H9 (cell line): ENCODE results near the gene FHIT. TPM values are rescaled to one million over a fixed set of nuclear protein-coding genes. Genes with fewer than 3 reads are reported as not detected.
"Not testable (repeated sequence)": the region's sequence is repeated elsewhere in the genome, so short reads cannot be mapped to it uniquely, and the experiment has no call there.

Source experiments
- DNase-seq: peaks from one replicate; pipeline ENCODE4 v3.0.0-alpha.2; 2017
- H2AFZ ChIP-seq: one replicate; pipeline ENCODE4 v1.6.1; 2013; ENCODE audit warnings: mild to moderate bottlenecking, low read length, control low read depth, moderate library complexity
- H2AK5ac ChIP-seq: 2 replicates; pipeline ENCODE4 v1.6.1; 2013; ENCODE audit warnings: low read length, control low read depth, mixed read lengths; ENCODE audit not compliant: insufficient read length
- H2BK120ac ChIP-seq: one replicate; pipeline ENCODE4 v1.6.1; 2013; ENCODE audit warnings: low read depth, mild to moderate bottlenecking, low read length, control low read depth, inconsistent platforms; ENCODE audit not compliant: poor library complexity, severe bottlenecking
- H2BK12ac ChIP-seq: 2 replicates; pipeline ENCODE4 v1.6.1; 2013; ENCODE audit warnings: low read length, control low read depth, mixed read lengths, low read depth; ENCODE audit not compliant: insufficient read length
- H2BK15ac ChIP-seq: 2 replicates; pipeline ENCODE4 v1.6.1; 2013; ENCODE audit warnings: low read depth, low read length, control low read depth
- H2BK20ac ChIP-seq: one replicate; pipeline ENCODE4 v1.6.1; 2013; ENCODE audit warnings: low read depth, mild to moderate bottlenecking, low read length, control low read depth, inconsistent platforms; ENCODE audit not compliant: poor library complexity, severe bottlenecking
- H2BK5ac ChIP-seq: 2 replicates; pipeline ENCODE4 v1.6.1; 2013; ENCODE audit warnings: low read length, control low read depth, mixed read lengths; ENCODE audit not compliant: insufficient read length
- H3K14ac ChIP-seq: 2 replicates; pipeline ENCODE4 v1.6.1; 2013; ENCODE audit warnings: low read length, control low read depth; ENCODE audit not compliant: insufficient read depth
- H3K18ac ChIP-seq: 2 replicates; pipeline ENCODE4 v1.6.1; 2013; ENCODE audit warnings: low read depth, mild to moderate bottlenecking, mixed read lengths, low read length, control low read depth; ENCODE audit not compliant: insufficient read length
- H3K23ac ChIP-seq: 2 replicates; pipeline ENCODE4 v1.6.1; 2013; ENCODE audit warnings: low read length, control low read depth, mixed read lengths, low read depth; ENCODE audit not compliant: insufficient read length
- H3K23me2 ChIP-seq: 2 replicates; pipeline ENCODE4 v1.6.1; 2013; ENCODE audit warnings: low read depth, mild to moderate bottlenecking, mixed read lengths, low read length, control low read depth; ENCODE audit not compliant: insufficient read length, poor library complexity, severe bottlenecking
- H3K27ac ChIP-seq: 2 replicates; pipeline ENCODE4 v1.5.1; 2013; ENCODE audit warnings: low read length, control low read depth, mixed read lengths, low read depth; ENCODE audit not compliant: insufficient read length
- H3K27me3 ChIP-seq: 2 replicates; pipeline ENCODE4 v1.6.1; 2013; ENCODE audit warnings: low read length, control low read depth, inconsistent platforms; ENCODE audit not compliant: insufficient read depth
- H3K4ac ChIP-seq: 2 replicates; pipeline ENCODE4 v1.6.1; 2013; ENCODE audit warnings: low read depth, mild to moderate bottlenecking, control low read depth, inconsistent platforms, low read length, moderate library complexity
- H3K4me1 ChIP-seq: 2 replicates; pipeline ENCODE4 v1.6.1; 2013; ENCODE audit warnings: low read length, control low read depth, inconsistent platforms; ENCODE audit not compliant: insufficient read depth
- H3K4me2 ChIP-seq: 2 replicates; pipeline ENCODE4 v1.6.1; 2013; ENCODE audit warnings: low read length, control low read depth, mixed read lengths; ENCODE audit not compliant: insufficient read length, insufficient read depth
- H3K56ac ChIP-seq: 2 replicates; pipeline ENCODE4 v1.6.1; 2013; ENCODE audit warnings: low read depth, mild to moderate bottlenecking, mixed read lengths, low read length, control low read depth; ENCODE audit not compliant: insufficient read length
- H3K79me1 ChIP-seq: 2 replicates; pipeline ENCODE4 v1.6.1; 2013; ENCODE audit warnings: low read depth, mild to moderate bottlenecking, moderate library complexity, low read length, control low read depth, inconsistent platforms; ENCODE audit not compliant: insufficient read depth, poor library complexity, severe bottlenecking
- H3K79me2 ChIP-seq: 2 replicates; pipeline ENCODE4 v1.6.1; 2013; ENCODE audit warnings: low read length, control low read depth, inconsistent platforms; ENCODE audit not compliant: insufficient read depth
- H3K9ac ChIP-seq: 2 replicates; pipeline ENCODE4 v1.6.1; 2013; ENCODE audit warnings: low read length, control low read depth, mixed read lengths; ENCODE audit not compliant: insufficient read length; ENCODE audit errors: extremely low read depth
- H3K9me3 ChIP-seq: one replicate; pipeline ENCODE4 v1.6.1; 2013; ENCODE audit warnings: low read depth, low read length, inconsistent platforms; ENCODE audit not compliant: control insufficient read depth
- H3T11ph ChIP-seq: one replicate; pipeline ENCODE4 v1.6.1; 2013; ENCODE audit warnings: mild to moderate bottlenecking, low read length, control low read depth, inconsistent platforms
- H4K20me1 ChIP-seq: one replicate; pipeline ENCODE4 v1.6.1; 2013; ENCODE audit not compliant: control insufficient read depth, insufficient read length, insufficient read depth
- H4K5ac ChIP-seq: 2 replicates; pipeline ENCODE4 v1.6.1; 2013; ENCODE audit warnings: low read depth, mild to moderate bottlenecking, mixed read lengths, low read length, control low read depth; ENCODE audit not compliant: insufficient read length
- H4K8ac ChIP-seq: replicated peaks from 2 replicates; pipeline ENCODE4 v1.6.1; 2013; ENCODE audit warnings: low read length, control low read depth, mixed read lengths, low read depth; ENCODE audit not compliant: insufficient read length
- H4K91ac ChIP-seq: 2 replicates; pipeline ENCODE4 v1.6.1; 2013; ENCODE audit warnings: low read depth, mild to moderate bottlenecking, moderate library complexity, mixed read lengths, low read length, control low read depth; ENCODE audit not compliant: insufficient read length
- H3K27ac Mint-ChIP-seq, 3 experiments: 2 replicates in 2 of 3; 3 replicates in 1 of 3; pipeline ENCODE4 v1.8.0; 2020 to 2021; ENCODE audit warnings: mixed read lengths in 3 of 3, mild to moderate bottlenecking in 1 of 3, moderate library complexity in 1 of 3
- H3K27me3 Mint-ChIP-seq: 2 replicates; pipeline ENCODE4 v1.8.0; 2021; ENCODE audit warnings: low read depth, mild to moderate bottlenecking, moderate library complexity, mixed read lengths
- H3K36me3 Mint-ChIP-seq, 3 experiments: 2 replicates in 2 of 3; 3 replicates in 1 of 3; pipeline ENCODE4 v1.8.0; 2020 to 2021; ENCODE audit warnings: low read depth in 3 of 3, mixed read lengths in 3 of 3; ENCODE audit not compliant: insufficient read depth in 1 of 3
- H3K4me1 Mint-ChIP-seq, 2 experiments: 2 replicates each; pipeline ENCODE4 v1.8.0; 2020; ENCODE audit warnings: mixed read lengths in 2 of 2
- H3K4me3 Mint-ChIP-seq, 2 experiments: 2 replicates in 1 of 2; 3 replicates in 1 of 2; pipeline ENCODE4 v1.8.0; 2020 to 2021; ENCODE audit warnings: mild to moderate bottlenecking in 2 of 2, mixed read lengths in 2 of 2, moderate library complexity in 1 of 2
- H3K9me3 Mint-ChIP-seq, 2 experiments: 2 replicates in 1 of 2; 3 replicates in 1 of 2; pipeline ENCODE4 v1.8.0; 2020; ENCODE audit warnings: mild to moderate bottlenecking in 2 of 2, mixed read lengths in 2 of 2, moderate library complexity in 1 of 2
- WGBS: extraction: QIAGEN DNeasy Blood & Tissue Kit; methylation state at CpG from one replicate; pipeline ENCODE4 v1.1.7; 2013; ENCODE audit warnings: missing lambda C conversion rate, low lambda C conversion rate, mixed read lengths; ENCODE audit not compliant: insufficient read length; ENCODE audit errors: extremely low coverage; 5-methylcytosine and 5-hydroxymethylcytosine counted together
- total RNA-seq: library from RNA; stranded (reverse); gene quantifications from 2 replicates; pipeline ENCODE4 v1.2.1, GENCODE V29; 2021
- TF ChIP-seq, protein P1 (sequence below): fragments of 200-600 bp; sonication (generic); conservative IDR thresholded peaks from 3 replicates; pipeline ENCODE4 v1.8.0; 2021; ENCODE audit warnings: antibody characterized with exemption, mild to moderate bottlenecking

FHIT gene
- total RNA-seq, 1 experiment from 2014 or later, result 3.0 TPM

DNA sequence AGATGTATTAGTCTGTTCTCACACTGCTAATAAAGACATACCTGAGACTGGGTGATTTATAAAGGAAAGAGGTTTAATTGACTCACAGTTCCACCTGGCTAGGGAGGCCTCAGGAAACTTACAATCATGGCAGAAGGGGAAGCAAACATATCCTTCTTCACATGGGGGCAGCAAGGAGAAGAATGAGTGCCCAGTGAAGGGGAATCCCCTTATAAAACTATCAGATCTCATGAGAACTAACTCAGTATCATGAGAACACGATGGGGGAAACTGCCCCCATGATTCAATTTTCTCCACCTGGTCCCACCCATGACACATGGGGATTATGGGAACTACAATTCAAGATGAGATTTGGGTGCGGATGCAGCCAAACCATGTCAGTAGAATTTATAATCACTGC lies 1316.7 kb downstream of the FHIT start:
- not testable (repeated sequence) for H3K27ac Mint-ChIP-seq, H3K27ac ChIP-seq

More for the DNA sequence above, 1316.7 kb downstream of the FHIT start:
- not testable (repeated sequence) for H3K4me1 ChIP-seq, H2BK12ac ChIP-seq, H3K23ac ChIP-seq, H3T11ph ChIP-seq, H3K18ac ChIP-seq, H3K9me3 ChIP-seq, H2AK5ac ChIP-seq, H3K27me3 Mint-ChIP-seq, H2BK15ac ChIP-seq, H3K4me3 Mint-ChIP-seq, H2AFZ ChIP-seq, H4K5ac ChIP-seq, H3K56ac ChIP-seq, H2BK5ac ChIP-seq, H4K8ac ChIP-seq, H3K9ac ChIP-seq, H3K4me1 Mint-ChIP-seq, H4K91ac ChIP-seq, H4K20me1 ChIP-seq, H3K23me2 ChIP-seq, H2BK20ac ChIP-seq, H3K4me2 ChIP-seq, DNase-seq, H3K27me3 ChIP-seq, H3K4ac ChIP-seq, H3K36me3 Mint-ChIP-seq, H2BK120ac ChIP-seq, H3K14ac ChIP-seq, H3K79me1 ChIP-seq, H3K9me3 Mint-ChIP-seq, H3K79me2 ChIP-seq
- WGBS, result no CpG with 5 or more reads among the region's 2 CpGs
- TF ChIP-seq, protein P1, sequence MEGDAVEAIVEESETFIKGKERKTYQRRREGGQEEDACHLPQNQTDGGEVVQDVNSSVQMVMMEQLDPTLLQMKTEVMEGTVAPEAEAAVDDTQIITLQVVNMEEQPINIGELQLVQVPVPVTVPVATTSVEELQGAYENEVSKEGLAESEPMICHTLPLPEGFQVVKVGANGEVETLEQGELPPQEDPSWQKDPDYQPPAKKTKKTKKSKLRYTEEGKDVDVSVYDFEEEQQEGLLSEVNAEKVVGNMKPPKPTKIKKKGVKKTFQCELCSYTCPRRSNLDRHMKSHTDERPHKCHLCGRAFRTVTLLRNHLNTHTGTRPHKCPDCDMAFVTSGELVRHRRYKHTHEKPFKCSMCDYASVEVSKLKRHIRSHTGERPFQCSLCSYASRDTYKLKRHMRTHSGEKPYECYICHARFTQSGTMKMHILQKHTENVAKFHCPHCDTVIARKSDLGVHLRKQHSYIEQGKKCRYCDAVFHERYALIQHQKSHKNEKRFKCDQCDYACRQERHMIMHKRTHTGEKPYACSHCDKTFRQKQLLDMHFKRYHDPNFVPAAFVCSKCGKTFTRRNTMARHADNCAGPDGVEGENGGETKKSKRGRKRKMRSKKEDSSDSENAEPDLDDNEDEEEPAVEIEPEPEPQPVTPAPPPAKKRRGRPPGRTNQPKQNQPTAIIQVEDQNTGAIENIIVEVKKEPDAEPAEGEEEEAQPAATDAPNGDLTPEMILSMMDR, result 0 out of 3 replicates have a peak, but pooled peaks have one; percentile 10
